Keratinocyte (primary cell): ENCODE data around the gene MAPK4.

ENCODE experiments used
- CTCF ChIP-seq, 3 experiments: IDR thresholded peaks in 1 of 3; conservative IDR thresholded peaks in 1 of 3; optimal IDR thresholded peaks in 1 of 3; 2 replicates in 2 of 3; 3 replicates in 1 of 3; pipeline versions ENCODE3 to v1.5.1; 2011; ENCODE audit warnings: low read length in 3 of 3, mild to moderate bottlenecking in 3 of 3, moderate library complexity in 2 of 3, control low read depth in 1 of 3, inconsistent platforms in 1 of 3; ENCODE audit not compliant: insufficient read depth in 2 of 3; ENCODE audit errors: extremely low read depth in 1 of 3
- EZH2 ChIP-seq: IDR thresholded peaks from one replicate; pipeline ENCODE4 v1.6.1; 2012; ENCODE audit warnings: inconsistent platforms, mild to moderate bottlenecking, low read length, moderate library complexity

- no peak for TF ChIP-seq CTCF (optimal IDR thresholded peaks at IDR 0.05 in 1 of 3, IDR thresholded peaks at IDR 0.05 in 1 of 3, conservative IDR thresholded peaks at IDR 0.05 in 1 of 3; ENCODE audit: extremely low read depth in 1 of 3, insufficient read depth in 2 of 3, low read length in 3 of 3)
- no peak for TF ChIP-seq EZH2
These were observed 79.8 kb downstream of the MAPK4 start for GRCh38 chr18:50639711-50640110.
